Colonic mucosa (tissue), 4 donors: ENCODE measurements around the gene CTNND2. TPM values are rescaled to one million over a fixed set of nuclear protein-coding genes. Genes with fewer than 3 reads are reported as not detected.

Experiments used
- DNase-seq: peaks from one replicate; pipeline ENCODE4 v3.0.0-alpha.2; 2020
- H3K27ac ChIP-seq: fragments of 200-600 bp; one replicate; pipeline ENCODE4 v1.8.0; 2021
- H3K27me3 ChIP-seq: fragments of 200-600 bp; one replicate; pipeline ENCODE4 v1.8.0; 2021
- H3K36me3 ChIP-seq: fragments of 200-600 bp; one replicate; pipeline ENCODE4 v1.8.0; 2021
- H3K4me1 ChIP-seq: fragments of 200-600 bp; one replicate; pipeline ENCODE4 v1.8.0; 2021; ENCODE audit warnings: mild to moderate bottlenecking
- H3K4me3 ChIP-seq: fragments of 200-600 bp; one replicate; pipeline ENCODE4 v1.8.0; 2021
- H3K9ac ChIP-seq, 2 donors: one replicate each; pipeline ENCODE4 v1.7.0; 2013; ENCODE audit warnings: control low read depth in 2 of 2, low read depth in 2 of 2, low read length in 2 of 2
- H3K9me3 ChIP-seq: fragments of 200-600 bp; one replicate; pipeline ENCODE4 v1.8.0; 2021
- intact Hi-C: fragments of 100-400 bp; cut with DNase I; formaldehyde crosslinking; loops from one replicate; pipeline ENCODE4 v1.14.1; 2022
- total RNA-seq, 2 donors: library from RNA; stranded (reverse); fragmentation: NEBNext Ultra II Directional in 1 of 2; extraction: Animal tissue kit (Norgen Biotek cat#: 25700) in 1 of 2; gene quantifications; one replicate each; pipeline ENCODE4 v1.2.1, GENCODE V29; 2021
- TF ChIP-seq, protein P1 (sequence below): fragments of 200-600 bp; IDR thresholded peaks from one replicate; pipeline ENCODE4 v1.8.0; 2022; ENCODE audit warnings: antibody characterized with exemption, mild to moderate bottlenecking
- donor health status: healthy.
- donor health status: DM: no; HTN: no; CAD: no.
- donor health status: DM: no; HTN: no; CAD: no.

CTNND2 gene
- total RNA-seq, 2 donors from 2014 or later: 1.1 TPM

DNA sequence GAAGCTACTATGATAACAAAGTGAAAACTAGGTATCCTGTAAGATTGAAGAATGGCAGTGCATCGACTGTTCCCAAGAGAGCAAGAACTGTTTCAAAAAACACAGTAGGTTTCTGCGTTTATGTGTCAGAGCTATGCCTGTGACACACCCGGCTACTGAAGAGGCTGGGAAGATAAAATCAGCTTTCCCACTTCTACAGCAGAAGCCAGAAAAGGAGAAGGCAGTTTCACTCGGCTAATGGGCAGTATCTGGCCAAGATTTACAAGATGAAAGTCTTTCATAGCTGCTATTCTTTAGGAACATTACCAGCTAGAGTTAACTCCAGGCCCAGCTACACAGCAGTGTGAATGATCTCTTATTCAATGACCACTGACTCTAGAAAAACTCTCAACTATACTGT, 195.2 kb downstream of the CTNND2 start:
- no peak for DNase-seq
- Histone ChIP-seq H3K9me3 (no peaks in the 10 kb centered on the region), H3K4me3 (no peak overlapping the region), H3K27ac (no peak overlapping the region), H3K27me3 (no peaks in the 10 kb centered on the region), H3K36me3 (no peaks in the 10 kb centered on the region), H3K9ac (no peak overlapping the region), H3K4me1 (no peaks in the 10 kb centered on the region)
- intact Hi-C loops: no loop called here
- TF ChIP-seq, protein P1, sequence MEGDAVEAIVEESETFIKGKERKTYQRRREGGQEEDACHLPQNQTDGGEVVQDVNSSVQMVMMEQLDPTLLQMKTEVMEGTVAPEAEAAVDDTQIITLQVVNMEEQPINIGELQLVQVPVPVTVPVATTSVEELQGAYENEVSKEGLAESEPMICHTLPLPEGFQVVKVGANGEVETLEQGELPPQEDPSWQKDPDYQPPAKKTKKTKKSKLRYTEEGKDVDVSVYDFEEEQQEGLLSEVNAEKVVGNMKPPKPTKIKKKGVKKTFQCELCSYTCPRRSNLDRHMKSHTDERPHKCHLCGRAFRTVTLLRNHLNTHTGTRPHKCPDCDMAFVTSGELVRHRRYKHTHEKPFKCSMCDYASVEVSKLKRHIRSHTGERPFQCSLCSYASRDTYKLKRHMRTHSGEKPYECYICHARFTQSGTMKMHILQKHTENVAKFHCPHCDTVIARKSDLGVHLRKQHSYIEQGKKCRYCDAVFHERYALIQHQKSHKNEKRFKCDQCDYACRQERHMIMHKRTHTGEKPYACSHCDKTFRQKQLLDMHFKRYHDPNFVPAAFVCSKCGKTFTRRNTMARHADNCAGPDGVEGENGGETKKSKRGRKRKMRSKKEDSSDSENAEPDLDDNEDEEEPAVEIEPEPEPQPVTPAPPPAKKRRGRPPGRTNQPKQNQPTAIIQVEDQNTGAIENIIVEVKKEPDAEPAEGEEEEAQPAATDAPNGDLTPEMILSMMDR: no peak

DNA sequence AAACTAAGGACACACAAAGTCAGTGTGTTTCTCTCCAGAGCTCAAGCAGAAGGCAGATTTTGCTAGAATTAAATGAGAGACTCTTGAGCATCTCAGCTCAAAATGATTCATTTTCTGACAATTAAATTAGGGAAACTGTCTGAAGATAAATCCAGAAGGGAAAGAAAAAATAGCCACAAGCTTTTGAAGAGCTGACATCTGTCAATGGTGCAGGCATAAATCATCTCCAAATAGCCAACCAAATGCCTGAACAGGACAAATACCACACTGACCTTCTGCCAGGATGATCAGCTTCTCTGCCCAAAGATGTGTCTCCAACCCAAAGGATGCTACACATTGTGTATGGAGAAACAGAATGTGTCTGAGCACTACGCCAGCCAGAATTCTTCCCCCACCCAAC, 199.3 kb downstream of the CTNND2 start:
- H3K9ac ChIP-seq: no peak overlapping the region
- H3K9me3 ChIP-seq: no peaks in the 10 kb centered on the region
- no peaks in the 10 kb centered on the region for H3K4me1 ChIP-seq
- H3K27me3 ChIP-seq: no peaks in the 10 kb centered on the region
- no peak overlapping the region for H3K27ac ChIP-seq
- DNase-seq: no peak
- no peak overlapping the region for H3K4me3 ChIP-seq
- H3K36me3 ChIP-seq: no peaks in the 10 kb centered on the region
- intact Hi-C loops: no loop called here
- TF ChIP-seq, protein P1: no peak

DNA sequence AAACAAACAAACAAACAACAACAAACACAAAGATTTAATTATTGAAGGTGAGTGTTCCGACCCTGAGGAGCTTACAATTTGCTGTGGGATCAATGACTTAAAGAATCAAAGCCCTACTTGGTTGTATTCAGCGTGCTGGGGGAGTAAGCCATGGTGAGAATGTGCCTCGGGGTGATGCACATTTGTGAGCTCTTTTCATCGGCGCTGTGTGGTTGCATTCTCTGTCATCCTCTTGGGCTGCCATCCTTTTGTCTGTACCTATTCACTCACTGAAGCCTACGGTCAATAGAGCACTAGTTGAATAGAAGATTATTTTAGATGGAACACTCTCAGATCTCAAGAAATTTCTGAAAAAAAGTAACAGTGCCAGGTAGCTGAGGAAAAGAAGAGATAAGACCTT, 203.9 kb downstream of the CTNND2 start:
- Histone ChIP-seq H3K9me3 (no peaks in the 10 kb centered on the region), H3K4me3 (no peak overlapping the region), H3K27ac (no peak overlapping the region), H3K27me3 (no peaks in the 10 kb centered on the region), H3K9ac (no peak overlapping the region), H3K36me3 (no peaks in the 10 kb centered on the region), H3K4me1 (no peaks in the 10 kb centered on the region)
- TF ChIP-seq, protein P1: no peak
- intact Hi-C loops: no loop called here
- DNase-seq: no peak

DNA sequence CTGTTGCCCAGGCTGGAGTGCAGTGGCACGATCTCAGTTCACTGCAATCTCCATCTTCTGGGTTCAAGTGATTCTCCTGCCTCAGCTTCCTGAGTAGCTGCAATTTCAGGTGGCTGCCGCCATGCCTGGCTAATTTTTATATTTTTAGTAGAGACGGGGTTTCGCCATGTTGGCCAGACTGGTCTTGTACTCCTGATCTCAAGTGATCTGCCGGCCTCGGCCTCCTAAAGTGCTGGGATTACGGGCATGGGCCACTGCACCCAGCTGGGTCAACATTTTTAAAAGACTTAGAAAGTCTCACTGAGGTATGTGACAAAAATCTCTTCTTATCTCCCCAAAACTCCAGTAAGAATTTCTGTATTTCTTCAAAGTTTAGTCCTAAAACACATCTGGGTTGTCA, 211.6 kb downstream of the CTNND2 start:
- H3K9ac ChIP-seq: no peak overlapping the region
- H3K27me3 ChIP-seq: no peaks in the 10 kb centered on the region
- H3K9me3 ChIP-seq: no peaks in the 10 kb centered on the region
- TF ChIP-seq, protein P1: no peak
- H3K36me3 ChIP-seq: no peaks in the 10 kb centered on the region
- H3K4me1 ChIP-seq: no peaks in the 10 kb centered on the region
- no peak overlapping the region for H3K27ac ChIP-seq
- H3K4me3 ChIP-seq: no peak overlapping the region
- intact Hi-C loops: no loop called here
- DNase-seq: no peak

DNA sequence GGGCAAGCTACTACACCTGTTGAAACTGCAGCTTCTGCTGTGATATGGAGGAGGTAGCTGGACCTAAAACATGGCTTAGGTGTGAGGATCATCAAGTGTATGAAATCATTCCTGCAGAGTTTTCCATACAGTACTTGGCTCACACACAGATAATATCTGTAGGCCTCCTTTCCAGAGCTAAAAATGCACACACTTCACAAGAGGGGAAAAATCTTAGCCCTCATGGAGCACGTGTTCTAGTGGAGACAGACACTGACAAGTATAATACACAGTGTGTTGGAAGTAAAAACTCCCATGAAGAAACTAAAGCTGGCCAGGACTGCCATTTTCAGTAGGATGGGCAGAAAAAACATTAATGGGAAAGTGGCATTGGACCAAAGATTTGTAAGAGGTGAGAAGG, 216.7 kb downstream of the CTNND2 start:
- H3K9ac ChIP-seq: no peak overlapping the region
- DNase-seq: no peak
- no peak overlapping the region for H3K4me3 ChIP-seq

More for the DNA sequence above, 216.7 kb downstream of the CTNND2 start:
- Histone ChIP-seq H3K27me3 (no peaks in the 10 kb centered on the region), H3K9me3 (no peaks in the 10 kb centered on the region), H3K36me3 (no peaks in the 10 kb centered on the region), H3K4me1 (no peaks in the 10 kb centered on the region), H3K27ac (no peak overlapping the region)
- TF ChIP-seq, protein P1: no peak
- intact Hi-C loops: no loop called here
